ENCODE results near the gene GRB7. TPM values are rescaled to one million over a fixed set of nuclear protein-coding genes. Genes with fewer than 3 reads are reported as not detected.

GRB7 gene
- total and polyA plus RNA-seq, 2 donors (not counting 3 experiments of a cell fraction or from before 2014, with no cell fraction given) = 0.04 TPM; not detected in 1

- H3K27me3 ChIP-seq (ENCODE audit: control insufficient read depth in 2 of 2, insufficient read depth in 2 of 2, low read length in 2 of 2) = peaks cover 18 to 20% of the 10 kb centered on the region in 2 experiments
- no peaks in the 10 kb centered on the region for H4K20me1 ChIP-seq (replicated peaks; ENCODE audit: control insufficient read depth, extremely low read depth, insufficient read depth, low read length)
- CTCF ChIA-PET = interaction anchor here (1.1 kb wide), 1 partner anchor 115 kb away, joined by 4 read pairs; no protein-coding TSS in a partner anchor
- no peaks in the 10 kb centered on the region for H3K9me1 ChIP-seq (replicated peaks; ENCODE audit: control insufficient read depth, extremely low read depth, insufficient read depth, low read length)
- H3K4me1 ChIP-seq (ENCODE audit: control insufficient read depth, extremely low read depth, insufficient read depth, low read length) = peaks cover 10% of the 10 kb centered on the region
- H3K36me3 ChIP-seq (ENCODE audit: control insufficient read depth in 2 of 2, extremely low read depth in 1 of 2, insufficient read depth in 2 of 2, low read length in 2 of 2) = no peaks in the 10 kb centered on the region
- H3K9me3 ChIP-seq (replicated peaks; ENCODE audit: control insufficient read depth, insufficient read depth, low read length) = no peaks in the 10 kb centered on the region
- H3K79me2 ChIP-seq (ENCODE audit: control insufficient read depth, insufficient read depth, low read length) = no peaks in the 10 kb centered on the region
- H3K27ac ChIP-seq (ENCODE audit: insufficient read depth, low read depth, low read length) = no peak overlapping the region
- FAIRE-seq (no peak), DNase-seq (ENCODE audit: low read depth, low spot score) (no peak)
- H3K9ac ChIP-seq (replicated peaks; ENCODE audit: extremely low read depth, insufficient read depth, low read length) = no peak overlapping the region
- no peak for TF ChIP-seq EZH2 (IDR thresholded peaks at IDR 0.05; ENCODE audit: borderline replicate concordance, low read depth, low read length, severe bottlenecking)
- no peak for TF ChIP-seq JUN (IDR thresholded peaks at IDR 0.05; ENCODE audit: borderline replicate concordance, insufficient read depth, insufficient read length, low read depth)
- TF ChIP-seq, protein P1, sequence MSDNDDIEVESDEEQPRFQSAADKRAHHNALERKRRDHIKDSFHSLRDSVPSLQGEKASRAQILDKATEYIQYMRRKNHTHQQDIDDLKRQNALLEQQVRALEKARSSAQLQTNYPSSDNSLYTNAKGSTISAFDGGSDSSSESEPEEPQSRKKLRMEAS (IDR thresholded peaks at IDR 0.05; ENCODE audit: insufficient read depth, insufficient read length) = no peak
- TF ChIP-seq MYC (IDR thresholded peaks at IDR 0.05; ENCODE audit: low read depth, low read length) = no peak
- POLR2A ChIA-PET = no interaction called here
- no peak overlapping the region for H3K4me3 ChIP-seq (replicated peaks in 1 of 3; ENCODE audit: insufficient read depth in 1 of 3, low read depth in 1 of 3, low read length in 3 of 3)
- no peak overlapping the region for H3K4me2 ChIP-seq (ENCODE audit: insufficient read depth, low read length)
- no TSS peak for BruUV-seq (replicated peaks)
- no peak overlapping the region for H2AFZ ChIP-seq (ENCODE audit: low read depth, low read length)
- intact Hi-C loops (cut with micrococcal nuclease) (no loop called here), dilution Hi-C loops (cut with MboI; ENCODE audit: extremely low pct_ligation_motif_present, low sequenced_read_pairs) (no loop called here)
Observed at GRCh38 chr17:39736319-39737165, 1.2 kb upstream of the GRB7 start.

GRCh38 chr17:39737206-39737759 lies 455 bp upstream of the GRB7 start:
- H3K79me2 ChIP-seq (ENCODE audit: control insufficient read depth, insufficient read depth, low read length) = no peaks in the 10 kb centered on the region
- ChIA-PET POLR2A (no interaction called here), CTCF (no interaction called here)
- TF ChIP-seq MYC (IDR thresholded peaks at IDR 0.05; ENCODE audit: low read depth, low read length) = no peak
- TF ChIP-seq EZH2 (IDR thresholded peaks at IDR 0.05; ENCODE audit: borderline replicate concordance, low read depth, low read length, severe bottlenecking) = no peak
- TF ChIP-seq, protein P1 (IDR thresholded peaks at IDR 0.05; ENCODE audit: insufficient read depth, insufficient read length) = no peak
- no peak for FAIRE-seq
- intact Hi-C loops (cut with micrococcal nuclease) = no loop called here
- no TSS peak for BruUV-seq (replicated peaks)
- no peak for DNase-seq (ENCODE audit: low read depth, low spot score)
- H3K9me1 ChIP-seq (replicated peaks; ENCODE audit: control insufficient read depth, extremely low read depth, insufficient read depth, low read length) = no peaks in the 10 kb centered on the region
- no peaks in the 10 kb centered on the region for H3K36me3 ChIP-seq (ENCODE audit: control insufficient read depth in 2 of 2, extremely low read depth in 1 of 2, insufficient read depth in 2 of 2, low read length in 2 of 2)
- H3K4me2 ChIP-seq (ENCODE audit: insufficient read depth, low read length) = no peak overlapping the region
- dilution Hi-C loops (cut with MboI; ENCODE audit: extremely low pct_ligation_motif_present, low sequenced_read_pairs) = no loop called here
- no peak overlapping the region for H3K4me3 ChIP-seq (replicated peaks in 1 of 3; ENCODE audit: insufficient read depth in 1 of 3, low read depth in 1 of 3, low read length in 3 of 3)
- no peaks in the 10 kb centered on the region for H4K20me1 ChIP-seq (replicated peaks; ENCODE audit: control insufficient read depth, extremely low read depth, insufficient read depth, low read length)
- H3K27me3 ChIP-seq (ENCODE audit: control insufficient read depth in 2 of 2, insufficient read depth in 2 of 2, low read length in 2 of 2) = peaks cover 18 to 21% of the 10 kb centered on the region in 2 experiments
- no peak overlapping the region for H3K27ac ChIP-seq (ENCODE audit: insufficient read depth, low read depth, low read length)
- H3K9ac ChIP-seq (replicated peaks; ENCODE audit: extremely low read depth, insufficient read depth, low read length) = no peak overlapping the region
- no peak overlapping the region for H2AFZ ChIP-seq (ENCODE audit: low read depth, low read length)
- H3K4me1 ChIP-seq (ENCODE audit: control insufficient read depth, extremely low read depth, insufficient read depth, low read length) = peaks cover 12% of the 10 kb centered on the region
- H3K9me3 ChIP-seq (replicated peaks; ENCODE audit: control insufficient read depth, insufficient read depth, low read length) = no peaks in the 10 kb centered on the region

Data from endothelial cell of umbilical vein (primary cell).